ENCODE results near the gene C20orf204.

The C20orf204 gene

DNA sequence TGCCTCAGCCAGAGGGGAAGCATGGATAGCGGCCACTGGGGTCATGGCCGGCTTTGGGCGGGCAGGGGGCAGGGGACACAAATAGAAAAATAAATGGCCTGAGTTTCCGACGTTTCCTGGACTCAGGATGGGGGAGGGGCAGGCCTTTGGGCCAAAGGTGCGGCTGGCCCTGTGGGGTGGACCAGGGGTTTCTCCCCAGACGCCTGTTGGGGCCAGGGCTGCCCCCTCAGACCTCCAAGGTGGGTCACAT lies 20.6 kb downstream of the C20orf204 start:
- DNase-seq (ENCODE audit: low read depth) = no peak

- DNase-seq (ENCODE audit: low read depth) = no peak
Observed at GRCh38 chr20:64056889-64057627, 21.1 kb downstream of the C20orf204 start.

GRCh38 chr20:64057628-64058498 lies 21.9 kb downstream of the C20orf204 start:
- no peak for DNase-seq (ENCODE audit: low read depth)

DNA sequence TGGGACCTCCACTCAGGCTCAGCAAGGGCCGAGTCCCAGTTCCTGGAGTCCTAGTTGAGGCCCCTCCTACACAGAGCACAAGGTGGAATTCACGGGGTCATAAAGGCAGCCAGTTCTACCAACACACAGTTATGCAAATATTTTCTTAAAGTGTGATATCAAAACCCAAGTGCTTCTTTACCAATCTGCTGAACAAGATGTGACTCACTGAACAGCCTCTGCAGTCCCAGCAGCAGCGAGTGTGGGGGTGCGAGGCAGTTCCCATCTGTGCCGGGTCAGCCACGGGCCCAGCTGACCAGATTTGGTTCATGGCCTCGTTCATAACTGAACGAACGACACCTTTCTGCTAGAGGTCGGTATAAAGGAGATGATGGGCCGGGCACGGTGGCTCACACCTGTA lies 22.6 kb downstream of the C20orf204 start:
- no peak for DNase-seq (ENCODE audit: low read depth)

- no peak for DNase-seq (ENCODE audit: low read depth)
Observed at GRCh38 chr20:64062276-64062595, 26.3 kb downstream of the C20orf204 start.

DNA sequence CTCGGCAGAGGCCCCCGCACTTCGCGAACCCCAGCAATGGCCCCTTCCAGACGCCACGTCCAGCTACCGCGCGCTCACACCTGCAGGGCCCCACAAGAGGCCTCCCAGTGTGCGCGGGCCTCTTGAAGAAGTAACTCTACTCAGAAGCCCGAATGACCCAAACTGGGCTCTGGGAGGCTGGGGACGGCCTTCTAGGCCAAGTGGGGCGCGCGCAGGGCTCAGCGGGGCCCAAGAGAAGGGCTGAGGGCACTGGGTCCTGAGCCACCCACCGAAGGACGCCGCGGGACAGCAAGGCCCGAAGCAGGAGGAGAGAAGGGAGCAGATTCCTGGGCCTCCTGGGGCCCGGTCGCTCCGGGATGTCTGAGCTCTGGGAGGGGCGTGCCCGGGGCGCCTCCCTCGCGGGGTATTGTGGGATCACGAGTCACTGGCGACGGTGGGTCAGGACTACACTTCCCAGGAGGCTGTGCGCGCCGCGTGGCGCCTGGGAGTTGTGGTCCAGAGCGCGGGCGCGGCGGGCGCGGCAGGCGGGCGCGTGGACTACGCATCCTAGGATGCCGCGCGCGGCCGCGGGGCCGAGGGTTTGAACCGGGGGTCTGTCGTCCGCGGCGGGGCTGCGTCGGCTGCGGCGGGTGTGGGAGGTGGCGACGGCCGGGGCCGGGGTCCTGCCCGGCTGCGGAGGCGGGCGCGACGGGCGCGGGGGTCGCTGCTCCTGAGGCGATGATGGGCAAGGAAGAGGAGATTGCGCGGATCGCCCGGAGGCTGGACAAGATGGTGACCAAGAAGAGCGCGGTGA lies 26.8 kb downstream of the C20orf204 start, which contains the start of gene TCEA2:
TCEA2 (plus strand) TSS at position 603 of the 793 bp plus-strand sequence; CDS start at position 718, 115 bp downstream.
- DNase-seq (ENCODE audit: low read depth) = peak; percentile 90

- DNase-seq (ENCODE audit: low read depth) = no peak
Observed at GRCh38 chr20:64063389-64064144, 27.6 kb downstream of the C20orf204 start.

GRCh38 chr20:64064145-64064698 lies 28.2 kb downstream of the C20orf204 start:
- DNase-seq (ENCODE audit: low read depth) = no peak

DNA sequence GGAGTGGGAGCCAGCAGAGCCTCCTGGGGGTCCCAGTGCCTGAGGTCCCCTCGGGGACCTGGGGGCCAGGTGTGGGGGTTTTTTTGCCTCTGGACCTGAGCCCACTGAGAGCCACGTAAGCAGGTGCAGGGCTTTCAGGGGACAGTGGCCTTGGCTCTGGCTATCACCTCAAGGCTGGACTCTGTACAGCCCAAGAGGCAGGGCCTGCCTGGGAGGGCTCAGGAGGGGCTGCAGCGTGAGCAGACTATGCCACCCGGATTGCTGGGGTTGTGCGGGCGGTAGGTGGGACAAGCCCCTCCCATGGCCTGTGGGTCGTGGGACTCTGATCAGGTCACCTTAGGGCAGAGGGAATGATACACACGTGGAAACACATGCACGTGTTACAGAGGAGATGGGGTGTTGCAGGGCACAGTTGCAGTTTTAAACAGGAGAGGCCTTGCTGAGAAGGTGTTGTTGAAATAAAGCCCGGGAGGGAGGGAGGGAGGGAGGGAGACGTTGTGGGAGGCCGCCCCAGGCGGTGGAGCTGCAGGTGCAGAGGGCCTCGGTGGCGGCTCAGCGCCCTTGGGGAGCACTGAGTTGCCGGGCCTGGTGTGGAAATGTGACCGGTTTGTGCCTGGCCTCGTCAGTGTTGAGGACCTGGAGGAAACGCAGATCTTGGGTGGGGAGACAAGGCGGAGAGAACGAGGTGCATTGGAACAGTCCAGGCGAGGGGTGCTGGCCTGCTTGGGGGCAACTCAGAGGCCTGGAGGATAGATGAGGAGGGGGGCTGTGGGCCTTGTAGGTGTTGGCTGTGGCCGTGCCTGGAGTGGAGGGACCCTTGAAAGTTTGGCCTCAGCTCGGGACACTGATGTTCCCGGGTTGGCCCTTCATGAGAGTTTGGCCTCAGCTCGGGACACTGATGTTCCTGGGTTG lies 29.3 kb downstream of the C20orf204 start:
- DNase-seq (ENCODE audit: low read depth) = no peak

GRCh38 chr20:64065974-64066343 lies 30.0 kb downstream of the C20orf204 start:
- no peak for DNase-seq (ENCODE audit: low read depth)

- no peak for DNase-seq (ENCODE audit: low read depth)
Observed at GRCh38 chr20:64067005-64067632, 31.1 kb downstream of the C20orf204 start.

DNA sequence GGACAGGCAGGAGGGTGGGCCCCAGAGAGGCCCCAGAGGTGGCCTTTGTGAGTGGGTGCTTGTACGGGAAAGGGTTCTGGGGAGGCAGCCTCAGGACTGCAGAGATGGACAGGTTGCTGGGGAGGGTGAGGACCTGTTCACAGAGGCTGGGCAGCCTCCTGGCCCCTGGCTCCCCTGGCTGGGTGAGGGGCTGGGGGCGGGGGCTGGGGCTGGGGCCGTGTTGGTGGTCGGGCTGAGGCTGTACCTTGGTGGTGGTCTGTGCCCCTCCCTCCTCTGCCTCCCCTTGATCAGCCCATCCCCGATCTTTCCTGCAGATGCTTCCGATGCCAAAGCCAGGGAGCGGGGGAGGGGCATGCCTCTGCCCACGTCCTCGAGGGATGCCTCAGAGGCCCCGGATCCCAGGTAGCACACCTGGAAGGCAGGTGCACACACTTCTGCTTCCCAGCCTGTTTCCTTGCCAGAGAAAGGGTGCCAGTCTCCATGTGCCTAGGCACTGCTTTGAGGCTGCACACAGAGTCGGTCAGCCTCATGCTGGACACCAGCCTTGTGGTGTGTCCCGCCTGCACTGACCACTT lies 31.8 kb downstream of the C20orf204 start:
- DNase-seq (ENCODE audit: low read depth) = no peak

DNA sequence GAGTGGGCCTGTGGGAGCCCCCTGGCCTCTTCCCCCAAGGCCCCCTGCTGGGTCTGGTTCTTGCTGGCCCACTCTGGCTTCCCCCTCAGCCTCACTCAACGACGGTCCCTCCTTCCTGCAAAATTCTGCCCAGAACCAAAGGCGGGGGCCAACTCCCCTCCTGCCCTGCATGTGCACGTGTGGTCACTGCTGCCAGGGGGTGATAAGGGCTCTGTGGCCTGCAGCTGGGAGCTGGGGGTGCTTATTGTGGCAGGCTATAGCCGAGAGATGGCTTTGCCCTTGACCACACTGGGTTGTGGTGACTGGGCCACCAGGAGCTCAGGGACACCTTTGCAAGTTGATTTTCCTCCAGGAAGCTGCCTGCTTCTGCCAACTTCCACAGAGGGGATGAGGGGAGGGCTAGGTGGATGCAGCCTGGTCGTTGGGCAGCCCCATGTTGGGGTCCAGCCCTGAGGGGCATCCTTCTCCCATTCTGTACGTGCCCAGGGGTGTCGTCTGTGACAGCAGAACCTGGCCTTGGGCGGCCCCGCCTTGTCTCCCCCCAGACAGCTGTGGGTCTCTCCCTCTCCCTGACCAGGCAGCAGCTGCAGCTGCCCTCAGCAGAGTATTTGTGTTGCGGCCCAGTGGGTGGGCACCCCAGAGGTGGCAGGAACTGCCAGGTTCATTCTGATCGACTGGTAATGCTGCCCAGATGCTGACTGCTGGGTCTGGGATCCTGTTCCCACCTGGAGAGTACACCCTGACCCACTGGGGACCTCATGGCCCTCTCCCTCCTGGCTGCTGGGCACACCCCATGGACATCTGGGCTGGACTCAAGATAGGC lies 32.6 kb downstream of the C20orf204 start:
- DNase-seq (ENCODE audit: low read depth) = no peak

- no peak for DNase-seq (ENCODE audit: low read depth)
Observed at GRCh38 chr20:64069209-64069613, 33.2 kb downstream of the C20orf204 start.

GRCh38 chr20:64069614-64070243 lies 33.7 kb downstream of the C20orf204 start:
- DNase-seq (ENCODE audit: low read depth) = no peak

- DNase-seq (ENCODE audit: low read depth) = no peak
Observed at GRCh38 chr20:64070244-64070993, 34.4 kb downstream of the C20orf204 start.
